DOHH2 (cell line): ENCODE measurements around the gene METTL8.

Experiments used
- CTCF ChIP-seq: fragments of 200-600 bp; sonication (generic); IDR thresholded peaks from one replicate; pipeline ENCODE4 v1.5.1; 2014; ENCODE audit warnings: antibody characterized with exemption, mild to moderate bottlenecking, low read depth, low read length; ENCODE audit not compliant: poor library complexity, severe bottlenecking
- EZH2phosphoT487 ChIP-seq: fragments of 200-600 bp; sonication (generic); IDR thresholded peaks from 2 replicates; pipeline ENCODE4 v1.6.1; 2017; ENCODE audit warnings: borderline replicate concordance, mild to moderate bottlenecking, antibody characterized with exemption, low read length, moderate library complexity, mixed read lengths

DNA sequence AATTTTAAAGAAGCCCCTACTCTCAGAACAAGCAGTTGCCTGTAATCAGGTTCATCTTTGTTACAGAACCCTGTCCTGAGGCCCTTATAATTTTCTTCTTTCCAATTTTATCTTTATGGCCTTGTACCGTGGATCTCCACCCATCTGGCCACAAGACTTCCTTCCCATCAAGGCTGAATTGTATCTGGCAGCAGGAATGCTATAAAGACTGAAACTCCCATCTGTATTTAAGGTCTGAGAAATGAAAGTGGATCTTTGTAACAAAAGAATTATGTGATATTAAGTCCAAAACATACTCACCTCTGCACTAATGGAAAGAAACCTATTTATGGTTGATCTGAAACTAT, 91.8 kb downstream of the METTL8 start:
- TF ChIP-seq CTCF, result no peak
- TF ChIP-seq EZH2phosphoT487, result no peak
